Glomerular visceral epithelial cell (primary cell): Measurements from ENCODE around the gene SERTAD2.

Experiments
- DNase-seq: peaks from one replicate; pipeline ENCODE4 v3.0.0-alpha.2; 2016; ENCODE audit errors: extremely low spot score

The SERTAD2 gene, protein sequence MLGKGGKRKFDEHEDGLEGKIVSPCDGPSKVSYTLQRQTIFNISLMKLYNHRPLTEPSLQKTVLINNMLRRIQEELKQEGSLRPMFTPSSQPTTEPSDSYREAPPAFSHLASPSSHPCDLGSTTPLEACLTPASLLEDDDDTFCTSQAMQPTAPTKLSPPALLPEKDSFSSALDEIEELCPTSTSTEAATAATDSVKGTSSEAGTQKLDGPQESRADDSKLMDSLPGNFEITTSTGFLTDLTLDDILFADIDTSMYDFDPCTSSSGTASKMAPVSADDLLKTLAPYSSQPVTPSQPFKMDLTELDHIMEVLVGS

DNA sequence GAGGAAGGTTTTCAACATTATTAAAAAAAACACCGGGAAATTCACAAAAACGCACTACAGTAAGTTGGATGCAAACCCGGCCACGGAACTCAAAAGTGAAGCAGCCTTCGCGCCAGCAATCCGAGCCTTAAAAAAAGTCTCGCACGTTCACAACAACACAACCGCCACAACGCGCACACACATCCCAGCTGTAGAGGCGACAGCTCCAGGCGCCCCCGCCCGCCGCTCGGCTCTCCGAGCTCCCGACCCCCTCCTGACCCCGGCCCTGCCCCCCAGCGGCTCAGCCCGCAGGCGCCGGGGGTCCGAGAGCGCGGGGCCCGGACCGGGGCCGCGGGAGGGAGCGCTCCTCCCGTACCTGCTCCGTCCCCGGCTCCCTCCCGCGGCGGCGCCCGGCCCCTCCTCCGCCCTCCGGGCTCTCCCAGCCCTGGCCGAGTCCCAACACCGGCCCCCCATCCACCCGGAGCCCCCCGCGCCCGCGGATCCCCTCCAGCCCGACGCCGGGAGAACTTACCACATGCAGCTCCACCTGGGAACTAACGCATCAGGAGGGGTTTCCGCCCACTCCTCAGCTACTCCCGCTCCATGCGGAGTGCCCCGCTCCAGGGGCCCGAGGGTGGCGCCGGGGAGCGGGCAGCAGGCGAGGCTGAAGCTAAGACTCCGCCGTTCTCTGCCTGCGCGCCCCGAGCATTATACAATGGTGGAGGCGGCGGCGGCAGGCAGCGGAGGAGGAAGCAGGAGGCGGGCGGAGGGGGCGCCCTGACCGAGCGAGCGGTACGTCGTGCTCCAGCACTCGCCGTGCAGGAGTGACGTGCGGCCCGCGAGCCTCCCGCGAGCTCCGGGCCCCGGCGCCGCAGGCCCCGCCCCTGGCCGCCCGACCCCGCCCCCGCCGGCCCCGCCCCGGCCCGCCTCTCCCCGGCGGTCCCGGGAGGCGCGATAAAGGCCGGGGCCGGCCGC lies at the start of gene SERTAD2:
TSS of gene SERTAD2 (minus strand) at position 805 of the 954 bp plus-strand sequence. CDS start 17,042 bp downstream, outside the sequence.
- peak; percentile 88 for DNase-seq

GRCh38 chr2:64700133-64700809 lies 46.6 kb upstream of the SERTAD2 start:
- DNase-seq: no peak

DNA sequence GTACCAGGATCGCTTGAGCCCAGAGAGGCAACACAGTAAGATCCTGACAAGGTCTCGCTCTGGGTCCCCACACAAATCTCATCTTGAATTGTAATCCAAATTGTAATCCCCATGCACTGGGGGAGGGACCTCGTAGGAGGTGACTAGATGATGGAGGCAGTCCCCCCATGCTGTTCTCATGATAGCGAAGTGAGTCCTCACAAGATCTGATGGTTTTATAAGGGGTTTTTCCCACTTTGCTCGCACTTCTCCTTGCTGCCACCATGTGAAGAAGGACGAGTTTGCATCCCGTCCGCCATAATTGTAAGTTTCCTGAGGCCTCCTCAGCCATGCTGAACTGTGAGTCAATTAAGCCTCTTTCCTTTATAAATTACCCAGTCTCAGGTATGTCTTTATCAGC lies 46.0 kb upstream of the SERTAD2 start:
- DNase-seq: no peak

- peak; percentile 67 for DNase-seq
These were observed 45.1 kb upstream of the SERTAD2 start for GRCh38 chr2:64698668-64699444.

DNA sequence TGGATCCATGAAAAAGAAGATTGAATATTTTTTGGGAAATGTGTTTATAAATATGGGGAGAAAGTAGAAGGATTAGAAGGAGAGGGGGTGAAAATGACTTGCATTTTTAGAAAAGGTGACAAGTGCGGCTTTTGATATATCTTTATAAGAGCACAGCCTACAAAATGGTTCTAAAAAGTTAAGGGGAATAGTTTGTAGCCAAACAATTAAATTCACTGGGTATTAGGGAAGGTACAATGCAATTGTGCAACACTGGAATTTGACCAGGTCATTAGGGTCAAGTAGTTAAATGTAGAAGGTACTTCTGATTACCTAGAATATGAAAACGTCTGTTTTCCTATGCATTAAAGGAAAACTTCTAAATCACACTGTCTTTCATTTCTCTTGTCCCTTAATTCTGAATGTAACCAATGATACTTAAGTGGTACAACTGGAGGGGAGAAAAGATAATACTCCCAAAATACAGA lies 44.5 kb upstream of the SERTAD2 start:
- no peak for DNase-seq

GRCh38 chr2:64697297-64698176 lies 43.8 kb upstream of the SERTAD2 start:
- peak; percentile 17 for DNase-seq

DNA sequence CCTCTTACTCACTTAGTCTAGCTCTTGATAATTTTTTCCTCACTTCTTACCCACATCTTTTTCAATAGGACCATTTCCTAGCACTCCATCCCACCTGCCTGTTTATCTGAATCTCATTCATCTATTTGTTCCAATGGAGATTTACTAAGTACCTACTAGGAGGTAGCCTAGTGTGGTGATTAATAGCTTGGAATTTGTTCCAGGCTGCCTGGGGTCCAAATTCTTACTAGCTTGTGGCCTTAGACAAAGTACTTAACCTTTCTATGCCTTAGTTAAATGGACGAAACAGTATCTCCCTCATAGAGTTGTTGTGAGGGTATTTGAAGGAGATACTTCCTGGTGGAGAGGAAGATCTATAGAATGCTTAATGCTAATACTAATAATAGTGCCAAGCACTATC lies 42.9 kb upstream of the SERTAD2 start:
- DNase-seq: peak; percentile 4

DNA sequence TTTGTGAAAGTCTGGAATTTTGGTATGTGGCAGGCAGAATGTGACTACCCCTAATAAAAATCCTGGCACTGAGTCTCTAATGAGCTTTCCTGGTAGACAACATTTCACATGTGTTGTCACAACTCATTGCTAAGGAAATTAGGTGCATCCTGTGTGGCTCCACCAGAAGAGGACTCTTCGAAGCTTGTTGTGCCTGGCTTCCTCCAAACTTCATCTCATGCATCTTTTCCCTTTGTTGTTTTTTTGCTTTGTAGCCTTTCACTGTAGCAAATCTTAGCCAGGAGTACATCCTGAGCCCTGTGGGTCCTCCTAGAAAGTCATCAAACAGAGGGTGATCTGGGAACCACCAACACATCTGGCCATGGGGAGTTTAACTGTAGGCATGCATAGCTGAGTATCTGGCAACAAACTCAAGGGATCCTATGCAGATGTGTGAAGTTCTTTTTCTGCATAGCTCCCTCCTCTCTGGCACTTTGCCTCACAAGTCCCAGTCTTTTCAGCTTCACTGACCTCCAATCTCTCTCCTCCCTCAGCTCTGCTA lies 42.1 kb upstream of the SERTAD2 start:
- peak; percentile 51 for DNase-seq

DNA sequence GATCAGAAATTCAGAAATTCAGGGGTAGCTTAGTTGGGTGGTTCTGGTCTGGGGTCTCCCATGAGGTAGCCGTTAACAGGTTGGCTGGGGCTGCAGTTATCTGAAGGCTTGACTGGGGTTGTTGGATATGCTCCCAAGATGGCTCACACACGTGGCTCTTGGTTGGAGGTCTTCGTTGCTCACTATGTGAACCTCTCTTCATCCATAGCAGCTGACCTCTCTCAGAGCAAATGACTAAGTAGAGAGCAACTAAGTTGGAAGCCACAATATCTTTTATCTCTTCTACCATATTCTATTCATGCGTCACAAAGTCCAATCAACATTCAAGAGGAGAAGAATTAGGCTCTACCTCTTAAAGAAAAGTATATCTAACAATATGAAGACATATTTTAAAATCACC lies 38.7 kb upstream of the SERTAD2 start:
- DNase-seq: no peak

DNA sequence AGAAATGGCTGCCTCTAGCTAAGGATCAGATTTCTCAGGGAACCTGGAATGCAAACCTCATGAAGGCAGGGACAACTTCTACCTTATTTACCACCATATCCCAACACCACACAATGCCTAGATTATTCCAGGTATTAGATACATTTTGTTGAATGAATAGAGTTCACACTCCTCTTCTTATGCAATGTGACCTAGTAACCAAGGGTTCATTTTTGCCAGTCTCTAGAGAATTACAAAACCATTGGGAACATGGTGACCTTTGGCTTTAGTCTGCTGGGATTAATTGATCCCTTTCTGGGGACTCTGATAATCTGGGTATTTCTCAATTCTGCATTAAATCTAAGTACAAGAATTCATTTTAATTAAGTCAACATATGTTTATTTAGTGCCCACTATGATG lies 35.2 kb upstream of the SERTAD2 start:
- no peak for DNase-seq

- DNase-seq: no peak
These were observed 32.7 kb upstream of the SERTAD2 start for GRCh38 chr2:64686283-64686956.

DNA sequence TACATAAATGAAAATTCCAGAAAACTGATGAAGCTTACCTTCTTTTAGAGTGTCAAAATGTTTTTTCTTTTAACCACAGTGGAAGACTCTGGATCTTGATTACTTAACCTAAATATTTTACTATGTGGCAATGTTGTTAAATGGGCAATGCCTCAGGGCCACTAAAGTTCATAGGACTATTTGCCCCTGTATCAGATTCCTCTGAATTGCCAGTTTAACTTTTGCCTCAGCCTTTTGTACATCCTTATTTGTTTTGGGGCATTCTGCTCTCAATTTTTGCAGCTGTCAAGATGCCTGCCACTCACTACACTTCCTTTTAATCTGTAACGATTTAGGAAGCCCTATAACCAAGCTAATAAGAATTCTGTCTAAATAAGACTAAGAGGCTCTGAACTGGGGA lies 31.7 kb upstream of the SERTAD2 start:
- peak; percentile 64 for DNase-seq

DNA sequence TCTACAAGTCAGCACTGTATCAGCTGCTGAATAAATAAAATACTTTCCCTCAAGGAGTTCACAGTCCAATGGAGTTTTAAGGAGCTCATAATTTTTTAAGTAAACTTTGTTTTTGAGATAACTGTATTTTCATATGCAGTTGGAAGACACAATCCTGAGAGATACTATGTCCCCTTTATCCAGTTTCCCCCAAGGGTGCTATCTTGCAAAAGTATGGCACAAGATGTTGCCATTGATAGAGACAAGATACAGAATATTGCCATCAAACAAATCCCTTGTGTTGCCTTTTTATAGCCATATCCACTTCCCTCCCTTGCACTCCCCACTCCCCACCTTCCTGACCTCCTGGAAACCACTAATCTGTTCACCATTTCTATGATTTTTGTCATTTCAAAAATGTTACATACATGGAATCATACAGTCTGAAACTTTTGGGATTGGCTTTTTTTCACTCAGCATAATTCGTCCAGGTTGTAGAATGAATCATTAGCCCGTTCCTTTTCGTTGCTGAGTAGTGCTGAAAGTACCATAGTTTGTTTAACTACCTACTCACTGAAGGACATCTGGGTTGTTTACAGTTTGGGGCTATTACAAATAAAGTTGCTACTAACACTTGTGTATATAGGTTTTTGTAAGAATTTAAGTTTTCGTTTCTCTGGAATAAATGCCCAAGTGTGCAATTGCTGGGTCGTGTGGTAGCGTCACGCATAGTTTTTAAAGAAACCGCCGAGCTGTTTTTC lies 30.2 kb upstream of the SERTAD2 start:
- DNase-seq: no peak

DNA sequence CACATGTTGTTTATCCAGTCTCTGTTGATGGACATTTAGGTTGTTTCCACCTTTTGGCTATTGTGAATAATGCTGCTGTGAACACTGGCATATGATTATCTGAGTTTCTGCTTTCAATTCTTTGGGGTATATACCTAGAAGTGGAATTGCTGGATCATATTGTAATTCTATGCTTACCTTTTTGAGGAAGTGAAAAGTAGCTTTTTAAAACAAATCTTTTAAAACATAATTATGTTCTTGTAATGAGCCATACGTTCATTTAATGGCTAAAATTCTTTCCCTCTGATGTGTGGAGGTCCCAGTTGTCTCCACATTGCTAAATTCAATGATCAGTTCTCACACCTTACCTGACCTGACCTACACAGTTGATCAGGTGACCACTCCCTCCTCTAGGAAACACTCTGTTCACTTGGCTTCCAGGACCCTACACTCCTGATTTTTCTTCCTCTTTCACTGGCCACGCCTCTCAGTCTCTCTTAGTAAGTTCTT lies 27.8 kb upstream of the SERTAD2 start:
- DNase-seq: no peak

DNA sequence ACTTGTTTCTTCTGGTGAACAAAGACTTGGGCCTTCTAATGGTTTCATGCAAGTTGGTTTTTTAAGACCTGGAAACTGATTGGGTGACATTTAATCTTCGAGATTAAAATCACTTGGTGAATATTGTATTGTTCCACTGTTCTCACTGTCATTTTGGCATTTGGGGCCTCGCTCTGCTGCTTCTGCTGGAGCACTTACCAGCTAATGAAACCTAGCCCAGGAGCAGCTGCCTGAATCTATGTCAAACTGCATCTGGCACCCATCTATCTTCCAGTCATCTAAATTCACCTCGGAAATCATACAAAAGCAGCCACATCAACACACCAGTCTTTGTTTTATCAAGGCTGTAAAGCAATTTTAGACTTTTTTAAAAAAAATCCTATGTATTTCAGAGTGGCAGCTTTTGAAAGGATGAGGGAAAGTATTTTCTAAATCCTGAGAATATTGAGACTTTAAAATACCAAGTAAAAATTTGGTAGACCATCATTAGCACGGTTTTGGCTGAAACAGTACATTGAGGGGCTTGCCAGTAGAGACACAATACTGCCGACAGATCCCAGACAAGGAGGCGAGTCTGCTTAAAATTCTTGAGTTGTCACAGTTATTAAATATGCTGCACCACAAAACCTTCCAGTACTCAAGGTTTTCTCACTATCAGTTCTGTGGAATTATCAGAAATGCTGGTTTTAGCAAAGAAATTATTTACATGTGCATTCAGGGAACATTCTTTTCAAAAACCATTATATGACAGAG lies 26.1 kb upstream of the SERTAD2 start:
- DNase-seq: no peak

- DNase-seq: no peak
These were observed 25.3 kb upstream of the SERTAD2 start for GRCh38 chr2:64678771-64679590.

- DNase-seq: no peak
These were observed 23.8 kb upstream of the SERTAD2 start for GRCh38 chr2:64677530-64677929.
